Panc1 (cell line): Measurements from ENCODE around the gene ZNF526. TPM values are rescaled to one million over a fixed set of nuclear protein-coding genes. Genes with fewer than 3 reads are reported as not detected.

Experiments
- ATAC-seq: fragments of 200-7000 bp; cut with Tn5 transposase; 2 replicates; pipeline ENCODE4 v1.9.1; 2020; ENCODE audit warnings: mild to moderate bottlenecking, moderate library complexity
- BruUV-seq: library from RNA; stranded (reverse); fragments of 400-500 nt; replicated peaks from 2 replicates; lab custom pipeline; 2021; lab: Mats Ljungman, UMichigan
- CTCF ChIA-PET: fragments of 300-600 bp; sonication (Branson Sonifier 250); formaldehyde crosslinking; loops from one replicate; lab custom pipeline; 2022; ENCODE audit warnings: antibody characterized with exemption; lab: Charles Lee
- POLR2A ChIA-PET: fragments of 300-600 bp; sonication (Branson Sonifier 250); formaldehyde crosslinking; loops from one replicate; lab custom pipeline; 2022; ENCODE audit warnings: antibody characterized with exemption; lab: Charles Lee
- DNase-seq: peaks from one replicate; pipeline ENCODE4 v3.0.0-alpha.2; 2010; ENCODE audit warnings: low read depth, low spot score
- H3K27ac ChIP-seq: 2 replicates; pipeline ENCODE4 v1.5.1; 2011; ENCODE audit warnings: mild to moderate bottlenecking, low read length, inconsistent platforms
- H3K27me3 ChIP-seq: fragments of 200-500 bp; sonication (Bioruptor generic); 2 replicates; pipeline ENCODE4 v1.6.0; 2014; ENCODE audit warnings: low read length, inconsistent platforms; ENCODE audit not compliant: control insufficient read depth, insufficient read depth
- H3K36me3 ChIP-seq: fragments of 200-500 bp; sonication (Bioruptor generic); 2 replicates; pipeline ENCODE4 v1.5.1; 2014; ENCODE audit warnings: inconsistent platforms, mild to moderate bottlenecking, low read length, moderate library complexity; ENCODE audit not compliant: control insufficient read depth, insufficient read depth
- H3K4me1 ChIP-seq: 2 replicates; pipeline ENCODE4 v1.5.1; 2011; ENCODE audit warnings: inconsistent platforms, mild to moderate bottlenecking, low read length, moderate library complexity; ENCODE audit not compliant: control insufficient read depth, insufficient read depth
- H3K4me3 ChIP-seq, 2 experiments: 2 replicates each; pipeline ENCODE4 v1.5.1; 2011 to 2012; ENCODE audit warnings: low read depth in 2 of 2, low read length in 2 of 2, mild to moderate bottlenecking in 2 of 2, inconsistent platforms in 1 of 2, moderate library complexity in 1 of 2
- H3K9me3 ChIP-seq: fragments of 200-500 bp; sonication (Bioruptor generic); 2 replicates; pipeline ENCODE4 v1.5.1; 2014; ENCODE audit warnings: low read depth, mild to moderate bottlenecking, inconsistent platforms, low read length, moderate library complexity; ENCODE audit not compliant: control insufficient read depth, insufficient read depth
- CTCF ChIP-seq: fragments of 450-650 bp; IDR thresholded peaks from 2 replicates; pipeline ENCODE4 v1.5.1; 2017; ENCODE audit warnings: mild to moderate bottlenecking
- POLR2AphosphoS5 ChIP-seq: IDR thresholded peaks from 2 replicates; pipeline ENCODE4 v1.6.1; 2012; ENCODE audit warnings: mild to moderate bottlenecking, low read depth, low read length, moderate library complexity
- REST ChIP-seq, 2 experiments: IDR thresholded peaks; 2 replicates each; pipeline ENCODE4 v1.6.1; 2011 to 2012; ENCODE audit warnings: low read depth in 2 of 2, control low read depth in 1 of 2, low read length in 1 of 2, mild to moderate bottlenecking in 1 of 2, moderate library complexity in 1 of 2; ENCODE audit not compliant: insufficient read depth in 1 of 2
- SIN3A ChIP-seq: IDR thresholded peaks from 2 replicates; pipeline ENCODE4 v1.6.1; 2012; ENCODE audit warnings: low read depth, mild to moderate bottlenecking, low read length, moderate library complexity, borderline replicate concordance; ENCODE audit not compliant: insufficient read depth
- TCF7L2 ChIP-seq: IDR thresholded peaks from 2 replicates; pipeline ENCODE4 v1.6.1; 2011; ENCODE audit warnings: mild to moderate bottlenecking, low read depth, low read length, inconsistent platforms
- in situ Hi-C: cut with HindIII; loops from 2 replicates; pipeline ENCODE4 v1.10.0; 2016; ENCODE audit warnings: low sequenced_read_pairs, low pct_unique_long_range_greater_than_20kb
- intact Hi-C: fragments of 100-400 bp; cut with micrococcal nuclease; formaldehyde crosslinking; loops from one replicate; pipeline ENCODE4 v1.10.0; 2022; ENCODE audit not compliant: unreplicated experiment
- total RNA-seq: library from RNA; stranded (reverse); gene quantifications from one replicate; pipeline ENCODE4 v1.2.1, GENCODE V29; 2021; ENCODE audit not compliant: unreplicated experiment

ZNF526 gene
- total RNA-seq, 1 experiment from 2014 or later = 10.5 TPM

- no peak for TF ChIP-seq CTCF
- TF ChIP-seq REST (IDR thresholded peaks at IDR 0.05; ENCODE audit: insufficient read depth in 1 of 2, low read depth in 2 of 2, low read length in 1 of 2) = no peak
- TF ChIP-seq TCF7L2 = no peak
- no peak for TF ChIP-seq SIN3A
- TF ChIP-seq POLR2AphosphoS5 = no peak
- H3K27me3 ChIP-seq = no peaks in the 10 kb centered on the region
- no peaks in the 10 kb centered on the region for H3K9me3 ChIP-seq
- intact Hi-C loops (no loop called here), in situ Hi-C loops (no loop called here)
- BruUV-seq = no TSS peak
- ChIA-PET CTCF (no interaction called here), POLR2A (no interaction called here)
- ATAC-seq = no peak
- no peak overlapping the region for H3K4me3 ChIP-seq
- no peak for DNase-seq
- H3K27ac ChIP-seq = no peak overlapping the region
- no peaks in the 10 kb centered on the region for H3K36me3 ChIP-seq
- peaks cover 23% of the 10 kb centered on the region for H3K4me1 ChIP-seq
These were observed 55.0 kb downstream of the ZNF526 start for GRCh38 chr19:42275103-42275502.

DNA sequence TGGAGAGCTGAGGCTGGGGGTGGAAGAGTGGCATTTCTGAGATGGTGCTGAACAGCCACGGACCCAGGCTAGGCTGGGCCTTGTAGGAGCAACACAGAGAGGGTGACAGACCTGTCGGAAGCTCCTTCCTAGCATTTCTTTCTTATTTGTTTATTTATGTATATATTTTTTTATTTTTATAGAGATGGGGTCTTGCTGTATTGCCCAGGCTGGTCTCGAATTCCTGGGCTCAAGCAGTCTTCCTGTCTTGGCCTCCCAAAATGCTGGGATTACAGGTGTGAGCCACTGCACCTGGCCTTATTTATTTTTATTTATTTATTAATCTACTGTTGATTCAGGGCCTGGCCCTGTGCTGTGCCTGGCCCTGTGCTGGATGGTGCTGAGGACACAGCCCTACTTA lies 55.4 kb downstream of the ZNF526 start:
- peaks cover 19% of the 10 kb centered on the region for H3K4me1 ChIP-seq
- H3K36me3 ChIP-seq = no peaks in the 10 kb centered on the region
- ChIA-PET POLR2A (no interaction called here), CTCF (no interaction called here)
- H3K4me3 ChIP-seq = no peak overlapping the region
- DNase-seq (no peak), ATAC-seq (no peak)
- no peaks in the 10 kb centered on the region for H3K9me3 ChIP-seq
- H3K27ac ChIP-seq = no peak overlapping the region
- BruUV-seq = no TSS peak
- intact Hi-C loops (no loop called here), in situ Hi-C loops (no loop called here)
- TF ChIP-seq POLR2AphosphoS5 (no peak), SIN3A (no peak), CTCF (no peak), TCF7L2 (no peak), REST (IDR thresholded peaks at IDR 0.05; ENCODE audit: insufficient read depth in 1 of 2, low read depth in 2 of 2, low read length in 1 of 2) (no peak)
- no peaks in the 10 kb centered on the region for H3K27me3 ChIP-seq
